ENCODE results near the gene P2RX7. TPM values are rescaled to one million over a fixed set of nuclear protein-coding genes. Genes with fewer than 3 reads are reported as not detected.
A peak's percentile ranks its signal among the peaks of the same experiment; 100 is the strongest.

The P2RX7 gene
- 1 to 10 TPM; 8.9 to 9.7 TPM for total RNA-seq

DNA sequence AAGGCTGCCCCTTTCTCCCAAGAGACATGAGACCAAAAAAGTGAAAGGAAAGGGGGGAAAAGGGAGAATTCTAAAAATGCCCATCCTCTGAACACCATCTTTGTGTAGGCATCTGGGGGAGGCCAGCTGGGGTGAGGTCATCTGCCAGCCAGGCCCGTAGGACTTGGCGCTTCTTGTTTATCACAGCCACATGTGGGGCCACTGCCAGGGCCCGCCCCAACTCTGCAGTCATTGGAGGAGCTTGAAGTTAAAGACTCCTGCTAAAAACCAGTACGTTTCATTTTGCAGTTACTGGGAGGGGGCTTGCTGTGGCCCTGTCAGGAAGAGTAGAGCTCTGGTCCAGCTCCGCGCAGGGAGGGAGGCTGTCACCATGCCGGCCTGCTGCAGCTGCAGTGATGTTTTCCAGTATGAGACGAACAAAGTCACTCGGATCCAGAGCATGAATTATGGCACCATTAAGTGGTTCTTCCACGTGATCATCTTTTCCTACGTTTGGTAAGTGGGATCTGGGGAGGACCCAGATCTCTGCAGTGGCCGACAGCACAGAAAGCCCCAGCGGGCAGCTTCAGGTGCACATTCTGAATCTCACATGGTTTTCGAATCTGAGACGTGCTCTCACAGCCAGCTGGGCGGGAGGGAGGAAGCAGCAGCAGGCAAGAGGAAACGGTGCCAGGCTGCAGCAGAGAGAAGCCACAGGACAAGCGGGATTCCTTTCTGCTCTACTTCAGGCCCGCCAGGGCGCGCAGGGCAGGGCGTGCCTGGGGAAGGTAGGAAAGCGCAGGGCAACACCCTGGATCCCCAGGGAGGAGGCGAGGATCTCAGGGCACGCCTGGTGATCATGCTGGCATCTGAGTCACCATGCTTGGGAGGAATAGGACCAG lies at the start of gene P2RX7:
Gene P2RX7 (plus strand): TSS at position 276 of the 881 bp plus-strand sequence. CDS start 95 bp downstream, at position 371.
- ChIA-PET POLR2A (interaction anchor here (0.9 to 1.4 kb wide), 3 partner anchors 12 to 92 kb away, joined by 3 read pairs; no protein-coding TSS in a partner anchor), CTCF (interaction anchor here (0.9 to 1.7 kb wide), 2 partner anchors 92 to 161 kb away, joined by 3 to 7 read pairs; no protein-coding TSS in a partner anchor)
- no peaks in the 10 kb centered on the region for H3K9me3 Mint-ChIP-seq (ENCODE audit: insufficient read depth)
- no peaks in the 10 kb centered on the region for H3K27me3 Mint-ChIP-seq (ENCODE audit: low read depth)
- peaks cover 12% of the 10 kb centered on the region for H3K36me3 Mint-ChIP-seq (ENCODE audit: low read depth)
- H3K4me3 Mint-ChIP-seq, result peak within 1 kb of the TSS; percentile 90
- peaks cover 68% of the 10 kb centered on the region for H3K4me1 Mint-ChIP-seq (ENCODE audit: low read depth)
- ATAC-seq, result peak; percentile 22
- H3K27ac Mint-ChIP-seq, result peak within 1 kb of the TSS; percentile 89
- peak; percentile 60 for DNase-seq

DNA sequence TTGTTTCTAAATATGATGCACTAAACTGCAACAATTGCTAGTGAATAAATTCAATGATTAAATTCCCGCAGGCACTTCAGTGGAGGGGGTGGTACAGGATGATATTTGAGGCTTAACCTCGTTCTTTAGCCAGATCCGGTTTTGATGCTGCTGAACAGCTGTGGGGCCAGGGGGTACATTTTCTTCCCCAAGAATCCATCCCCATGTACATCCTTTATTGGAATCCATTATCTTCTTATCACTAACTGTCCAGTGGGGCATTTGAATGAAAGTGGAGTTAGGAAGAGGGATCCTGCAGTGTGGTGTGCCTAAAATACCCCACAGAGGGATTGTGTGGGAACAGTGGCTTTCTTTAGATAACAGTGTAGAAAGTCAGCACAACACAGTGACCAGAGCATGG lies 48.4 kb upstream of the P2RX7 start:
- no peak for ATAC-seq
- H3K9me3 Mint-ChIP-seq (ENCODE audit: insufficient read depth), result no peaks in the 10 kb centered on the region
- CTCF ChIA-PET, result interaction anchor here (2.5 kb wide), 1 partner anchor 24 kb away, joined by 7 read pairs; no protein-coding TSS in a partner anchor

DNA sequence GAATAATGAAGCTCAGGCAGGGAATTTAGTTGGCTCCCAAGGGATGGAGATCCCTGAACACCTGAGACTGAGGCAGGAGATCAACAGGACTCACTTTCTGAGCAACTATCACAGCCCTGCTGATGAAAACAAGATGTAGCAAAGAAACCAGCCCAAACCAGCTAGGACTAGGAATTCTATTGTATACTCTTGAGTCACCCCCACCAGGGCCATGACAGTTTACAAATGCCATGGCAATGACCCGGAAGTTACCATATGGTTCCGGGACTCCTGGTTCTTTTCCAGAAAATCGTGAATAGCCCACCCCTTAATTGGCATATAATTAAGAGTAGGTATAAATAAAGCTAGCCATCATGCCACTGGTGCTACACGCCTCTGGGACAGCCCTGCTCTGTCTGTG lies 47.6 kb upstream of the P2RX7 start:
- no peak for ATAC-seq
- peaks cover 29% of the 10 kb centered on the region for H3K4me1 Mint-ChIP-seq (ENCODE audit: low read depth)
- H3K36me3 Mint-ChIP-seq (ENCODE audit: low read depth), result no peaks in the 10 kb centered on the region
- H3K27me3 Mint-ChIP-seq (ENCODE audit: low read depth), result peaks cover 12% of the 10 kb centered on the region
- H3K27ac Mint-ChIP-seq, result no peak overlapping the region
- ChIA-PET CTCF (interaction anchor here (2.5 kb wide), 1 partner anchor 25 kb away, joined by 7 read pairs; no protein-coding TSS in a partner anchor), POLR2A (no interaction called here)
- no peak for DNase-seq
- H3K9me3 Mint-ChIP-seq (ENCODE audit: insufficient read depth), result no peaks in the 10 kb centered on the region
- no peak overlapping the region for H3K4me3 Mint-ChIP-seq

More for the DNA sequence above, 48.4 kb upstream of the P2RX7 start:
- no peak overlapping the region for H3K27ac Mint-ChIP-seq
- no peak overlapping the region for H3K4me3 Mint-ChIP-seq
- no peak for DNase-seq
- H3K36me3 Mint-ChIP-seq (ENCODE audit: low read depth), result no peaks in the 10 kb centered on the region
- peaks cover 12% of the 10 kb centered on the region for H3K27me3 Mint-ChIP-seq (ENCODE audit: low read depth)
- POLR2A ChIA-PET, result no interaction called here
- H3K4me1 Mint-ChIP-seq (ENCODE audit: low read depth), result peaks cover 23% of the 10 kb centered on the region

DNA sequence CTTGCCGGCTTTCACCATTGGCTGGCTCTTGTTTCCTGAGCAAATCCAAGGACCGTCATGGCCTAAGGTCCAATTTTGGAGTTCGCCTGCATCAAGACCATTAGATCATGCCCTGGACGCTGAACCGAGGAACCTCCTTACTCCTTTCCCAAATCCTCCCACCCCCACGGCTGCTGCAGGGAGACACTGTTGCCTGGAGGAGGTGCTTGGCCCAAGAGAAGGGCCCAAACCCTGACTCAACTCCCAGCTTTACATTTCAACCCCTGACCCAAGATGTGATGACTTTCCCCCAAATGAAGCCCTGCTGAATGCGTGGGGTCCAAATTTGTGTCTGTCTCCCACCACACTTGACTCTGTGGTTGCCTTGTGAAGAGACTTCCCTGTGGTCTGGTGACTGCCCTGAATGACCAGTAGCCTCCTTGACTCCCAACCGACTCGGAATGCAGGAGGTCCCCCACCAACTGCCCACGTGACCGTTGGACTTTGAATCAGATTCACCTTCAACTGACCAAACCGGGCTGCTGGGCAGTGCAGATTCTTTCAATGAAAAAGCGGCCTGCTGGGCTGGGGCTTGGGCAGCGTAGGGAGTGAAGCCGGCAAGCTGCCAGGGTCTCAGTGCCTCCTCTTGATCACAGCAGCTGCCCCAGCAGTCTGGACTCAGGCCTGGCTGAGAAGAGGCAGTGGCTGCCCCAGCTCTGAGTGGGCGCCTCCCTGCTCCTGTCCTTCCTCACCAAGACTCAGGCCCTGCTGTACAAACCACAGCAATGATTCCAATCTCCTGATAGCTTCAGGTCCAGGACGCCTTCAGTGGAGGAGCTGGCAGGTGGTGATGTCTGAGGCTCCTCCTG lies 46.9 kb upstream of the P2RX7 start:
- DNase-seq (no peak), ATAC-seq (no peak)

DNA sequence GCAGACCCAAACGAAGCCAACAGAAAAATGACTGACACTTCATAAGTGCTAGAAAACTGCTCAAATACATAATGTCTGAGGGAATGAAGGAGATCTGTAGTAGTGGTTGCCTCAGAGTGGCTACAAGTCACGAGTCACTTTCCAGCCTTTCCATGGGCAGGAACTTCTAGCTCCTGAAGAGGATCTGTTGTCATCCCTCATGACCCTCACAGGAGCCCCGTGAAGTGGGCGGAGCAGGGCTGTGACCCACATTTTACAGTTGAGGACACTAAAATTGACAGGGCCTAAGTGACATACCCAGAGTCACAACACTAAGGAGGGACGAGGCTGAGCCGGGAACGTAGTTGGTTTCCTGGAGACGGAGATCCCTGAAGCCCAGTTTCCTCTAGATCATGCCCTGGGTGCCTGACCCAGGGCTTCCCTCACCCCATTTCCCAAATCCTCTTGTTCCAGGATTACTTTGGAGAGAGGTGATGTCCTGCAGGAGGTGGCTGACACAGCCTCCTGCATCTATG lies 45.8 kb upstream of the P2RX7 start:
- CTCF ChIA-PET, result interaction anchor here (1.2 to 2.5 kb wide), 2 partner anchors 9 to 27 kb away, joined by 4 to 7 read pairs; no protein-coding TSS in a partner anchor
- no peaks in the 10 kb centered on the region for H3K36me3 Mint-ChIP-seq (ENCODE audit: low read depth)
- ATAC-seq, result no peak
- peak overlapping the region; percentile 60 for H3K27ac Mint-ChIP-seq
- DNase-seq, result no peak
- no peak overlapping the region for H3K4me3 Mint-ChIP-seq
- POLR2A ChIA-PET, result no interaction called here
- peaks cover 10% of the 10 kb centered on the region for H3K27me3 Mint-ChIP-seq (ENCODE audit: low read depth)
- H3K4me1 Mint-ChIP-seq (ENCODE audit: low read depth), result peaks cover 42% of the 10 kb centered on the region
- no peaks in the 10 kb centered on the region for H3K9me3 Mint-ChIP-seq (ENCODE audit: insufficient read depth)

More for the DNA sequence above, 46.9 kb upstream of the P2RX7 start:
- no peaks in the 10 kb centered on the region for H3K9me3 Mint-ChIP-seq (ENCODE audit: insufficient read depth)
- ChIA-PET POLR2A (interaction anchor here (0.6 kb wide), 1 partner anchor 551 kb away, joined by 3 read pairs; a partner anchor contains a TSS), CTCF (interaction anchor here (1.2 to 2.5 kb wide), 2 partner anchors 11 to 25 kb away, joined by 4 to 7 read pairs; no protein-coding TSS in a partner anchor)
- peaks cover 31% of the 10 kb centered on the region for H3K4me1 Mint-ChIP-seq (ENCODE audit: low read depth)
- peaks cover 12% of the 10 kb centered on the region for H3K27me3 Mint-ChIP-seq (ENCODE audit: low read depth)
- no peak overlapping the region for H3K27ac Mint-ChIP-seq
- H3K4me3 Mint-ChIP-seq, result no peak overlapping the region
- no peaks in the 10 kb centered on the region for H3K36me3 Mint-ChIP-seq (ENCODE audit: low read depth)

DNA sequence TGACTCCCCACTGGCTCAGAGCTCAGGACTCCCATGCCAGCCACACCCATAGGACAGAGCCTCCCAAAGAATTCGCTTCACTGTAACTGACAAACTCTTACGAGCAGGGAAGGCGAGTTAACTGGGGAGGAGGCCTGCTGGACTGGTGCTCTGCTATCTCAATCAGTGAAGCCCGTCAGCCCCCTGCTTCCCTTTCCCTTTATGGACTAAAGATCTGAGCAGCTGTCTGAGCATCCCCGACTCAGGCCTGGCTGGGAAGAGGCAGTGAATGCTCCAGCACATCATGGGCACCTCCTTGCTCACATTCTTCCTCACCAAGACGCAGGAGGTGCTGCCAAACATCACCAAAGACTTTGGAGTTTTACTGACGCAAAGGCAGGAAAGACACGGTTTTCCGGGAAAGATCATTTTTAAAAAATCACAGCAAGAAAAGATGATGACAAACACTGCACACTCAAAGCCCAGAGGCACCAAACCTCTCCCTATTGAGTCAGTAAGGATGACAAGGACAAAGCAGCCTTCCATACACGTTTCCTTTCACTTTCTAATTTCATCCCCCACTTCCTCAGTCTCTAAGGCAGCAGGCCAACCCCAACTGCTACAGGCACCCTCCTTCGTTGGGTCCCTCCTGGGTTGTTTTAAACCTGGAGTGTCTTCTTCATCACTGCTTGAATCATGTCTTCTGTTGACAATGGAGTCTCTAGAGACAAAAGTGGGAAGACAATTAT lies 45.0 kb upstream of the P2RX7 start:
- ChIA-PET CTCF (interaction anchor here (0.9 kb wide), 1 partner anchor 28 kb away, joined by 3 read pairs; no protein-coding TSS in a partner anchor), POLR2A (no interaction called here)
- ATAC-seq, result peak; percentile 26
- Mint-ChIP-seq H3K36me3 (ENCODE audit: low read depth) (peaks cover 3% of the 10 kb centered on the region), H3K4me1 (ENCODE audit: low read depth) (peaks cover 50% of the 10 kb centered on the region), H3K27ac (peak overlapping the region; percentile 79), H3K4me3 (no peak overlapping the region), H3K27me3 (ENCODE audit: low read depth) (peaks cover 7% of the 10 kb centered on the region), H3K9me3 (ENCODE audit: insufficient read depth) (no peaks in the 10 kb centered on the region)
- DNase-seq, result no peak

DNA sequence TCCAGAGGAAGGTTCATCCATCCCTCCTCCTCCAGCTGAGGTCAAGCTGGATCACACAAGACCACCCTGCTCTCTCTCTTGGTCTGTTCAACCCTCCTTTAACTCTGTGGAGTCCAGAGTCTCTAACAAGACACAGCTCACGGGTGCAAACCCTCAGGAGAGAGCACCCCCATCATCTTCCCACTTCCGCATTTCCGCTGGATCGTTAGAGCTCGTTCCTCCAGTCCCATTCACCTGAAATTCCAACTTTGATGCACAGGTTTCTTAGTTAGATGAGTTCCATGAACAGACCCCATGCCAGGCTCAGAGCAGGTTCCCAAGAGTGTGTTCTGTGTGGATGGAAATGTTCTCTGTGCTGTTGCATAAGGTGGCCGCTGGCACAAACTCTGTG lies 44.5 kb upstream of the P2RX7 start:
- Mint-ChIP-seq H3K4me1 (ENCODE audit: low read depth) (peaks cover 55% of the 10 kb centered on the region), H3K4me3 (no peak overlapping the region), H3K27me3 (ENCODE audit: low read depth) (peaks cover 5% of the 10 kb centered on the region), H3K36me3 (ENCODE audit: low read depth) (peaks cover 7% of the 10 kb centered on the region), H3K27ac (peak overlapping the region; percentile 79), H3K9me3 (ENCODE audit: insufficient read depth) (no peaks in the 10 kb centered on the region)
- no peak for ATAC-seq
- DNase-seq, result no peak
- CTCF ChIA-PET, result interaction anchor here (0.9 to 1.2 kb wide), 2 partner anchors 29 to 83 kb away, joined by 3 read pairs; no protein-coding TSS in a partner anchor
- POLR2A ChIA-PET, result no interaction called here

DNA sequence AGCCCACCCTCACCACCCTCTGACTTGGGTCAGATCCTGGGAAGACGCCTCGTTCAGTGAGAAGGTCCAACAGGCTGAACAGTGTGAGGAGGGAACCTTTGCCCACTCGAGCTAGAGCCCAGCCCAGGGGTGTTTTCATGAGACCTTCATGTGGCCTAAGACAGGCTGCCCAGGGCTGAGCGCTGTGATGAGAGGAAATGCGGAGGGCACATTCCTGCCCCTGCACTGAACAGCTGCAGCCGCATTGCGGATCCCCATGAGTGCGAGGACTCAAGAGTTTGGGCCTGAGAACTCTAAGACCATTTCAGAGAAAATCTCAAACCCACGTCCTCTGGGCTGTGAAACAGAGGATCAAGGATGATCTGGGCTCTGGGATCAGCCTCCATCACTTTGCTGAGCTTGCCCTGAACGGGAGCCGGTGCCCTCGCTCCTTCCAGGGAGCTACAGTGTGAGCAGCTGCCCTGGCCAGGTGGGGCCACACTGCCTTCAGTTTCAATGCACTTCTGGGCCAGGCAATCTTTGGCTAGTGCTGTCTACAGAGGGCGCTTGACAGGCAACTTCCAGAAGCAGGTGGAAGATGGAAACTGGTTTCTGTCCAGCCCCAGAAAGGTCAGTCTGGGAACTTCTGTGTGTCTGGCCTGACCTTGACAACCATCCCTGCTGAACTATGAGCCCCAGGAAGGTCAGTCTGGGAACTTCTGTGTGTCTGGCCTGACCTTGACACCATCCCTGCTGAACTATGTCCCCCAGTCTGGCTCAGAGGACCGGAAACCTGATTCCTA lies 43.5 kb upstream of the P2RX7 start:
- Mint-ChIP-seq H3K4me3 (no peak overlapping the region), H3K27me3 (ENCODE audit: low read depth) (peaks cover 2% of the 10 kb centered on the region), H3K36me3 (ENCODE audit: low read depth) (peaks cover 7% of the 10 kb centered on the region), H3K4me1 (ENCODE audit: low read depth) (peaks cover 62% of the 10 kb centered on the region), H3K27ac (no peak overlapping the region), H3K9me3 (ENCODE audit: insufficient read depth) (no peaks in the 10 kb centered on the region)
- DNase-seq (no peak), ATAC-seq (no peak)
- CTCF ChIA-PET, result interaction anchor here (1.2 kb wide), 1 partner anchor 84 kb away, joined by 3 read pairs; no protein-coding TSS in a partner anchor
- POLR2A ChIA-PET, result no interaction called here

DNA sequence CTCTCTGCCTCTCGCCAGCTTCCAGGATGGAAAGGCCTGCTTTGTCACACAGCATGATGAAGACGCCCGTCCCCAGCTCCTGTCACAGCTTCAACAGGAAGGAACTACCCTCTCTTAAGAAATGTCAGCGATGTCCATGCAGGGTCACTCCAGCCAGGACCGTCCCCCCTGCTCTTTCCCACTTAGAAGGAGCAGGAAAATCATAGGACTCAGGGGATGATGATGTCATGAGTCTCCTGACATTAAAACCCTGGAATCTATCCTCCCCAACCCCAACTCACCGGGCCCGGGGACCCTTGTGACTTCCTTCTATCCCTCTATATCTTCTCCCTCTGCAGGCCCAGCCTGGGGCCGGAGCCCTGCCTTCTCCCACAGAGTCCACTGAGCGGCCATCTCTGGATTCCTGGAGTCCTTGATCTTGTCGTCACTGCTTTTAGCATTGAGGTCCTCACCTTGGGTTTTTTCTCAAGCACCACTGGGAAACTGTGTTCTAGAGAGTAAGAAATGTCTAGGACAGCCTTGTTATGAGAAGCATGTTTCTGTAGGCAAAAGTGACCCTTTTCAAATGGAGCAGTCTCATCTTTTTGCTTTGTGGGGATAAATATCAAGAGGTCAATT lies 42.8 kb upstream of the P2RX7 start:
- Mint-ChIP-seq H3K4me1 (ENCODE audit: low read depth) (peaks cover 67% of the 10 kb centered on the region), H3K4me3 (no peak overlapping the region), H3K27me3 (ENCODE audit: low read depth) (no peaks in the 10 kb centered on the region), H3K27ac (no peak overlapping the region), H3K9me3 (ENCODE audit: insufficient read depth) (no peaks in the 10 kb centered on the region), H3K36me3 (ENCODE audit: low read depth) (peaks cover 11% of the 10 kb centered on the region)
- ChIA-PET POLR2A (no interaction called here), CTCF (no interaction called here)
- ATAC-seq (no peak), DNase-seq (no peak)

All from activated CD8-positive, alpha-beta T cell treated with anti-CD3 and anti-CD28 coated beads, Interleukin-2, amount 10 ng/mL, durations not matched to agents 7 days and 5 days (primary cell).